Measurements from ENCODE around the gene CLASP1.

The CLASP1 gene

DNA sequence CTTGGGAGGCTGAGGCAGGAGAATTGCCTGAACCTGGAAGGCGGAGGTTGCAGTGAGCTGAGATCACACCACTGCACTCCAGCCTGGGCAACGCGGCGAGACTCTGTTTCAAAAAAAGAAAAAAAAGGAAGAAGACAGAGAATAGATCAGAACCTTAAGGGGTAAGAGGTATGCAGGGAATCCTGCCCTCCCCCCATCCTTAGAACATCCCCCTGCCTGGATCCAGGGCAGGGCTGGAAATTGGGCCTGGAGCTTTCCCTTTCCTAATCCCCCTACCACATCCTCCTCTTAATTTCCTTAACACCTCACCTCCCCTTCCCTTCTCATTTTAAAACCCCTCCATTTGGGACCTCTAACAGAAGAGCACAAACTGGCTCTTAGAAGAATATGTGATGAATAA is 62.1 kb downstream of the CLASP1 start:
- Histone ChIP-seq H3K9me3 (ENCODE audit: severe bottlenecking) (no peaks in the 10 kb centered on the region), H3K4me3 (ENCODE audit: low read depth, low read length) (no peak overlapping the region), H3K27ac (no peak overlapping the region), H3K36me3 (peaks cover 4% of the 10 kb centered on the region), H3K27me3 (ENCODE audit: insufficient read depth, low read depth, severe bottlenecking) (no peaks in the 10 kb centered on the region)
- DNase-seq, result no peak
- TF ChIP-seq, protein P1, sequence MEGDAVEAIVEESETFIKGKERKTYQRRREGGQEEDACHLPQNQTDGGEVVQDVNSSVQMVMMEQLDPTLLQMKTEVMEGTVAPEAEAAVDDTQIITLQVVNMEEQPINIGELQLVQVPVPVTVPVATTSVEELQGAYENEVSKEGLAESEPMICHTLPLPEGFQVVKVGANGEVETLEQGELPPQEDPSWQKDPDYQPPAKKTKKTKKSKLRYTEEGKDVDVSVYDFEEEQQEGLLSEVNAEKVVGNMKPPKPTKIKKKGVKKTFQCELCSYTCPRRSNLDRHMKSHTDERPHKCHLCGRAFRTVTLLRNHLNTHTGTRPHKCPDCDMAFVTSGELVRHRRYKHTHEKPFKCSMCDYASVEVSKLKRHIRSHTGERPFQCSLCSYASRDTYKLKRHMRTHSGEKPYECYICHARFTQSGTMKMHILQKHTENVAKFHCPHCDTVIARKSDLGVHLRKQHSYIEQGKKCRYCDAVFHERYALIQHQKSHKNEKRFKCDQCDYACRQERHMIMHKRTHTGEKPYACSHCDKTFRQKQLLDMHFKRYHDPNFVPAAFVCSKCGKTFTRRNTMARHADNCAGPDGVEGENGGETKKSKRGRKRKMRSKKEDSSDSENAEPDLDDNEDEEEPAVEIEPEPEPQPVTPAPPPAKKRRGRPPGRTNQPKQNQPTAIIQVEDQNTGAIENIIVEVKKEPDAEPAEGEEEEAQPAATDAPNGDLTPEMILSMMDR (IDR thresholded peaks at IDR 0.05; ENCODE audit: low read depth, low read length), result no peak

- Histone ChIP-seq H3K27me3 (ENCODE audit: insufficient read depth, low read depth, severe bottlenecking) (no peaks in the 10 kb centered on the region), H3K27ac (no peak overlapping the region), H3K9me3 (ENCODE audit: severe bottlenecking) (no peaks in the 10 kb centered on the region), H3K36me3 (peaks cover 4% of the 10 kb centered on the region), H3K4me3 (ENCODE audit: low read depth, low read length) (no peak overlapping the region)
- TF ChIP-seq, protein P1 (IDR thresholded peaks at IDR 0.05; ENCODE audit: low read depth, low read length), result no peak
- DNase-seq, result no peak
Observed at GRCh38 chr2:121584741-121585140, 64.5 kb downstream of the CLASP1 start.

- H3K9me3 ChIP-seq (ENCODE audit: severe bottlenecking), result no peaks in the 10 kb centered on the region
- H3K27me3 ChIP-seq (ENCODE audit: insufficient read depth, low read depth, severe bottlenecking), result no peaks in the 10 kb centered on the region
- H3K36me3 ChIP-seq, result no peaks in the 10 kb centered on the region; the same call in none of the 2 replicates
- H3K27ac ChIP-seq, result no peak overlapping the region
- no peak for DNase-seq
- H3K4me3 ChIP-seq (ENCODE audit: low read depth, low read length), result no peak overlapping the region
- TF ChIP-seq, protein P1 (IDR thresholded peaks at IDR 0.05; ENCODE audit: low read depth, low read length), result no peak
Observed at GRCh38 chr2:121583555-121583954, 65.7 kb downstream of the CLASP1 start.

- Histone ChIP-seq H3K9me3 (ENCODE audit: severe bottlenecking) (no peaks in the 10 kb centered on the region), H3K4me3 (ENCODE audit: low read depth, low read length) (no peak overlapping the region), H3K27ac (no peak overlapping the region), H3K27me3 (ENCODE audit: insufficient read depth, low read depth, severe bottlenecking) (no peaks in the 10 kb centered on the region), H3K36me3 (no peaks in the 10 kb centered on the region; the same call in 1 of the 2 replicates)
- DNase-seq, result no peak
- TF ChIP-seq, protein P1 (IDR thresholded peaks at IDR 0.05; ENCODE audit: low read depth, low read length), result no peak
Observed at GRCh38 chr2:121582272-121582671, 67.0 kb downstream of the CLASP1 start.

DNA sequence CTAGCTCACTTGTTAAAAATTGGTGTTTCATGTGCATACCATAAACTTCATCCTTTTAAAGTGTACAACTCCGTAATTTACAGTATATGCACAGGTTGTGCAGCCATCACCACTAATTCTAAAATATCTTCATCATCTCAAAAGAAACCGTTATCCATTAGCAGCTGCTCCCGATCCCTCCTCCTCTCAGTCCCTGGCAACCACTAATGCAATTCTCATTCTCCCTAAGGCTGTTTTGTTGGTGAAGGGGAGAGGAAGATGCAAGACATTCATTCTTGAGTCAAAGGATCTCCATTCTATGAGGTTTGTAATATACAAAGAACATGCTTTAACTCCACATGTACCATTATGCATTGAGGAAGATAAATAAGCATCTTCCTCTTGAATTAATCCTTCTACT is 70.0 kb downstream of the CLASP1 start:
- Histone ChIP-seq H3K27ac (no peak overlapping the region), H3K27me3 (ENCODE audit: insufficient read depth, low read depth, severe bottlenecking) (no peaks in the 10 kb centered on the region), H3K4me3 (ENCODE audit: low read depth, low read length) (no peak overlapping the region), H3K36me3 (no peaks in the 10 kb centered on the region; the same call in 1 of the 2 replicates), H3K9me3 (ENCODE audit: severe bottlenecking) (no peaks in the 10 kb centered on the region)
- no peak for DNase-seq
- TF ChIP-seq, protein P1 (IDR thresholded peaks at IDR 0.05; ENCODE audit: low read depth, low read length), result no peak

DNA sequence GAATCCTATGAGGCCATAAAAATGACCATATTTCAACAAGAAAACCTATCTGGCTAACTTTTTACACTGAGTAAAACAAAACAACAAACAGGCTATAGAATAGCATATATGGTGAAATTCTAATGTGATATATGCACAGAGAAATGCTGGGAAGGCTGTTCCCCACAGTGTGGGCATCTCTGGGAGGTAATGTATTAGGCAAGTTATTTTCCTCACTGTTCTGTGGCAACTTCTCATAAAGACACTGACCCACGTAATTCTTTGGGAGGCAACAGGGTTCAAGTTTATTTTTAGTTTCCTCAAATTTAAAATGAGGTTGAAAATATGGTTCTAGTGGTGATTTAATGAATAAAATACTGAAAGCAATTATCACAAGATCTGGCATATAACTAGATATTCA is 71.9 kb downstream of the CLASP1 start:
- Histone ChIP-seq H3K36me3 (no peaks in the 10 kb centered on the region; the same call in 1 of the 2 replicates), H3K27me3 (ENCODE audit: insufficient read depth, low read depth, severe bottlenecking) (no peaks in the 10 kb centered on the region), H3K27ac (no peak overlapping the region), H3K4me3 (ENCODE audit: low read depth, low read length) (no peak overlapping the region), H3K9me3 (ENCODE audit: severe bottlenecking) (no peaks in the 10 kb centered on the region)
- TF ChIP-seq, protein P1 (IDR thresholded peaks at IDR 0.05; ENCODE audit: low read depth, low read length), result no peak
- DNase-seq, result no peak

Measured in WERI-Rb-1 (cell line).